ENCODE results near the gene SGMS1.
"Not testable (repeated sequence)": the region's sequence is repeated elsewhere in the genome, so short reads cannot be mapped to it uniquely, and the experiment has no call there.

DNA sequence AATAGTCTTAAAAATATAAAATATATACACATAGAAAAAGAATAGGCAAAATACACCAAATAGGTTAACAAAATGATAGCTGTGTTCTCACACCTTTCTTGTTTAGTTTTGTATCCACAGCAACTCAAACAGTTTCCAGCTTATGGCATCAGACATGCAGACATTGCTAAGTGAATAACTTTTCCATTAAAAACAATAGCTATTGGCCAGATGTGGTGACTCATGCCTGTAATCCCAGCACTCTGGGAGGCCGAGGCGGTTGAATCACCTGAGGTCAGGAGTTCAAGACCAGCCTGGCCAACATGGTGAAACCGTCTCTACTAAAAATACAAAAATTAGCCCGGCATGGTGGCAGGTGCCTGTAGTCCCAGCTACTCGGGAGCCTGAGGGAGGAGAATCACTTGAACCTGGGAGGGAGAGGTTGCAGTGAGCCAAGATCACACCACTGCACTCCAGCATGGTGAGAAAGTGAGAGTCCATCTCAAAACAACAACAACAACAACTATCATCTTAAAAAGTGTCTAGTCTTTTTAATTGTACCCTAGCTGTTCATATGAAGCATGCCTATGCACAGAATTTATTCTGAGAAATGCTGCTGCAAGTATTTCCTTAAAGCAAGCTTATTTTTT is 88.9 kb downstream of the SGMS1 start:
- not testable (repeated sequence) for TF ChIP-seq POLR2A, POLR2AphosphoS5 (IDR thresholded peaks at IDR 0.05)
- TF ChIP-seq, protein P1, sequence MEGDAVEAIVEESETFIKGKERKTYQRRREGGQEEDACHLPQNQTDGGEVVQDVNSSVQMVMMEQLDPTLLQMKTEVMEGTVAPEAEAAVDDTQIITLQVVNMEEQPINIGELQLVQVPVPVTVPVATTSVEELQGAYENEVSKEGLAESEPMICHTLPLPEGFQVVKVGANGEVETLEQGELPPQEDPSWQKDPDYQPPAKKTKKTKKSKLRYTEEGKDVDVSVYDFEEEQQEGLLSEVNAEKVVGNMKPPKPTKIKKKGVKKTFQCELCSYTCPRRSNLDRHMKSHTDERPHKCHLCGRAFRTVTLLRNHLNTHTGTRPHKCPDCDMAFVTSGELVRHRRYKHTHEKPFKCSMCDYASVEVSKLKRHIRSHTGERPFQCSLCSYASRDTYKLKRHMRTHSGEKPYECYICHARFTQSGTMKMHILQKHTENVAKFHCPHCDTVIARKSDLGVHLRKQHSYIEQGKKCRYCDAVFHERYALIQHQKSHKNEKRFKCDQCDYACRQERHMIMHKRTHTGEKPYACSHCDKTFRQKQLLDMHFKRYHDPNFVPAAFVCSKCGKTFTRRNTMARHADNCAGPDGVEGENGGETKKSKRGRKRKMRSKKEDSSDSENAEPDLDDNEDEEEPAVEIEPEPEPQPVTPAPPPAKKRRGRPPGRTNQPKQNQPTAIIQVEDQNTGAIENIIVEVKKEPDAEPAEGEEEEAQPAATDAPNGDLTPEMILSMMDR (IDR thresholded peaks at IDR 0.05) = not testable (repeated sequence)
